Prostate gland (tissue), 2 donors: ENCODE results near the gene CALCB.

Experiments used
- POLR2A ChIP-seq: fragments of 450-650 bp; IDR thresholded peaks from one replicate; pipeline ENCODE4 v1.6.1; 2016; ENCODE audit warnings: antibody characterized with exemption, mild to moderate bottlenecking
- TF ChIP-seq, protein P1 (sequence below), 4 experiments: fragments of 200-600 bp in 2 of 4; fragments of 450-650 bp in 2 of 4; sonication (generic) in 2 of 4; IDR thresholded peaks; 1 replicate in 3 of 4; 2 replicates in 1 of 4; pipeline ENCODE4 v1.5.1; 2016 to 2019; ENCODE audit warnings: antibody characterized with exemption in 4 of 4, mild to moderate bottlenecking in 2 of 4, moderate library complexity in 2 of 4

- TF ChIP-seq, protein P1, sequence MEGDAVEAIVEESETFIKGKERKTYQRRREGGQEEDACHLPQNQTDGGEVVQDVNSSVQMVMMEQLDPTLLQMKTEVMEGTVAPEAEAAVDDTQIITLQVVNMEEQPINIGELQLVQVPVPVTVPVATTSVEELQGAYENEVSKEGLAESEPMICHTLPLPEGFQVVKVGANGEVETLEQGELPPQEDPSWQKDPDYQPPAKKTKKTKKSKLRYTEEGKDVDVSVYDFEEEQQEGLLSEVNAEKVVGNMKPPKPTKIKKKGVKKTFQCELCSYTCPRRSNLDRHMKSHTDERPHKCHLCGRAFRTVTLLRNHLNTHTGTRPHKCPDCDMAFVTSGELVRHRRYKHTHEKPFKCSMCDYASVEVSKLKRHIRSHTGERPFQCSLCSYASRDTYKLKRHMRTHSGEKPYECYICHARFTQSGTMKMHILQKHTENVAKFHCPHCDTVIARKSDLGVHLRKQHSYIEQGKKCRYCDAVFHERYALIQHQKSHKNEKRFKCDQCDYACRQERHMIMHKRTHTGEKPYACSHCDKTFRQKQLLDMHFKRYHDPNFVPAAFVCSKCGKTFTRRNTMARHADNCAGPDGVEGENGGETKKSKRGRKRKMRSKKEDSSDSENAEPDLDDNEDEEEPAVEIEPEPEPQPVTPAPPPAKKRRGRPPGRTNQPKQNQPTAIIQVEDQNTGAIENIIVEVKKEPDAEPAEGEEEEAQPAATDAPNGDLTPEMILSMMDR (IDR thresholded peaks at IDR 0.05): no peak
- no peak for TF ChIP-seq POLR2A
These were observed 50.5 kb downstream of the CALCB start for GRCh38 chr11:15123849-15124248.
